GM18873 (cell line): ENCODE data around the gene ANKRD52.

Experiments used
- ATAC-seq: cut with Tn5 transposase; IDR thresholded peaks from one replicate; pipeline ENCODE4 v1.9.1; 2021; ENCODE audit warnings: mild to moderate bottlenecking, moderate library complexity, moderate number of reproducible peaks; ENCODE audit not compliant: unreplicated experiment, low FRiP score

Gene ANKRD52

DNA sequence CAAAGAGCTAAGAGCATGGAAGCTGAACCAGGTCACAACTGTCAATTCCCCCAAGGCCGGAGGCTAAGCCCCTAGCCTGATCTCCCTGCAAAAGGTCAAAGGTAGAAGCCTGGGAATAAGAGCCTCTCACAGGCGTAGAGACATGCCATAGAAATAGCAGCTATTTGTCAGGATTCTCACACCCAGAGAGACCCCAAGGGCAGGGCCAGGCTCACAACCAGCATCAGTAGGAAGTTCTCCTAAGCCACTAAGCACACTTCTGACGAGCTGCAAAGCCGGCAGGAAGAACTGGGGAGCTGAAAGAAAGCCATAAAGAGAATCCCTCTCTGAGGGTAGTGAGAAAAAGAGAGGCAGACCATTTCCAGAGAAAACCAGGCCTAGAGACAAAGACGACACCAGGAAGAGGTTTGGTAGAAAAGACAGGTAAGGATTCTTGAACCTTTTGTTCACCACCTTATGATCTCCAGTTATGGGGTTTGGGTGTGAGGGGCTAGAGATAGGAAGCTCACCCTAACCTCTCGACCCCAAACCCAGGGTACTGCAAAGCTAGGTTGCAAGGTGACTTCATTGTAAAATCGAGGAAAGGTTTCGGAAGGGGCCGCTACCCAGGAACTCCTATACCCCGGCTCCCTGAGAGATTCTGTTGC is 69.9 kb downstream of the ANKRD52 start:
- no peak for ATAC-seq
